PC-3 (cell line): Measurements from ENCODE around the gene ATP8B3.

Experiments
- EZH2phosphoT487 ChIP-seq: fragments of 300-600 bp; sonication (generic); IDR thresholded peaks from 2 replicates; pipeline ENCODE4 v1.6.1; 2018; ENCODE audit warnings: mild to moderate bottlenecking, antibody characterized with exemption, low read length, borderline replicate concordance
- TF ChIP-seq, protein P1 (sequence below): fragments of 300-600 bp; sonication (generic); conservative IDR thresholded peaks from 2 replicates; pipeline ENCODE4 v1.5.1; 2017; ENCODE audit warnings: antibody characterized with exemption, low read depth, mild to moderate bottlenecking, low read length

DNA sequence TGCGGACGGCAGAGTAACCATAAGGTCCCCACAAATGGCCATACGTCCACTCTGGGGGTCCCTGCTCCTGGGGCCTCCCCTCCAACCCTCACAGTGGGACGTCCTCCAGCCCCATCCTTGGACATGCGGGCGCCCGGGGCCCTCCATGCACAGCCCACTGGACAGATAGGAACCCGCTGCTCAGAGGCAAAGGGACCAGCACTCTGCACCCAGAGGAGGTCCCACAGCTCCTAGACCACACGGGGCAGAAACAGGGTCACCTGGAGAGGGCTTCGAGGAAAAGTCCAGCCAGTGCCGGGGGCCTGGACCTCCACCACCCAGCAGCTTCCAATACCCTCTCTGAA lies 25.1 kb upstream of the ATP8B3 start:
- TF ChIP-seq, protein P1, sequence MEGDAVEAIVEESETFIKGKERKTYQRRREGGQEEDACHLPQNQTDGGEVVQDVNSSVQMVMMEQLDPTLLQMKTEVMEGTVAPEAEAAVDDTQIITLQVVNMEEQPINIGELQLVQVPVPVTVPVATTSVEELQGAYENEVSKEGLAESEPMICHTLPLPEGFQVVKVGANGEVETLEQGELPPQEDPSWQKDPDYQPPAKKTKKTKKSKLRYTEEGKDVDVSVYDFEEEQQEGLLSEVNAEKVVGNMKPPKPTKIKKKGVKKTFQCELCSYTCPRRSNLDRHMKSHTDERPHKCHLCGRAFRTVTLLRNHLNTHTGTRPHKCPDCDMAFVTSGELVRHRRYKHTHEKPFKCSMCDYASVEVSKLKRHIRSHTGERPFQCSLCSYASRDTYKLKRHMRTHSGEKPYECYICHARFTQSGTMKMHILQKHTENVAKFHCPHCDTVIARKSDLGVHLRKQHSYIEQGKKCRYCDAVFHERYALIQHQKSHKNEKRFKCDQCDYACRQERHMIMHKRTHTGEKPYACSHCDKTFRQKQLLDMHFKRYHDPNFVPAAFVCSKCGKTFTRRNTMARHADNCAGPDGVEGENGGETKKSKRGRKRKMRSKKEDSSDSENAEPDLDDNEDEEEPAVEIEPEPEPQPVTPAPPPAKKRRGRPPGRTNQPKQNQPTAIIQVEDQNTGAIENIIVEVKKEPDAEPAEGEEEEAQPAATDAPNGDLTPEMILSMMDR: no peak
- TF ChIP-seq EZH2phosphoT487: no peak
